Stomach (tissue), 9 donors: ENCODE measurements around the gene NDC80. TPM values are rescaled to one million over a fixed set of nuclear protein-coding genes. Genes with fewer than 3 reads are reported as not detected.

ENCODE experiments used
- DNase-seq, 2 donors: peaks; one replicate each; pipeline versions ENCODE4 v3.0.0 to v3.0.0-alpha.2; 2013 to 2019
- H3K27ac ChIP-seq, 5 donors: fragments of 200-600 bp in 4 of 5; sonication (generic) in 4 of 5; one replicate each; pipeline ENCODE4 v1.5.1; 2013 to 2019; ENCODE audit warnings: mild to moderate bottlenecking in 1 of 5, moderate library complexity in 1 of 5
- H3K27me3 ChIP-seq, 3 donors: fragments of 200-600 bp; sonication (generic); one replicate each; pipeline ENCODE4 v1.5.1; 2017 to 2019; ENCODE audit warnings: mixed run types in 1 of 3
- H3K36me3 ChIP-seq, 4 donors: fragments of 200-600 bp; sonication (generic); 1 replicate in 3 of 4; 2 replicates in 1 of 4; pipeline ENCODE4 v1.5.1; 2016 to 2019
- H3K4me1 ChIP-seq, 4 donors: fragments of 200-600 bp; sonication (generic); one replicate each; pipeline ENCODE4 v1.5.1; 2016 to 2019
- H3K4me3 ChIP-seq, 4 donors: fragments of 200-600 bp; sonication (generic) in 3 of 4; one replicate each; pipeline ENCODE4 v1.5.1; 2016 to 2019; ENCODE audit warnings: mild to moderate bottlenecking in 1 of 4
- H3K9me3 ChIP-seq, 4 donors: fragments of 200-600 bp; sonication (generic); one replicate each; pipeline ENCODE4 v1.5.1; 2016 to 2019
- CTCF ChIP-seq, 7 experiments: fragments of 450-650 bp in 4 of 7; fragments of 200-600 bp in 3 of 7; sonication (generic) in 3 of 7; IDR thresholded peaks; one replicate each; pipeline ENCODE4 v1.5.1; 2016 to 2019; ENCODE audit warnings: antibody characterized with exemption in 7 of 7, control low read depth in 2 of 7, mild to moderate bottlenecking in 1 of 7
- EP300 ChIP-seq: sonication (generic); formaldehyde crosslinking; IDR thresholded peaks from one replicate; pipeline ENCODE4 v1.6.1; 2017; ENCODE audit warnings: antibody characterized with exemption
- POLR2A ChIP-seq, 4 donors: fragments of 450-650 bp; IDR thresholded peaks; one replicate each; pipeline ENCODE4 v1.6.1; 2016; ENCODE audit warnings: antibody characterized with exemption in 4 of 4, control low read depth in 2 of 4, mild to moderate bottlenecking in 1 of 4, moderate library complexity in 1 of 4
- POLR2AphosphoS5 ChIP-seq, 3 donors: sonication (generic); formaldehyde crosslinking; IDR thresholded peaks; one replicate each; pipeline ENCODE4 v1.6.1; 2016; ENCODE audit warnings: antibody characterized with exemption in 3 of 3
- WGBS, 5 donors: extraction: QIAGEN DNeasy Blood & Tissue Kit in 3 of 5; methylation state at CpG; one replicate each; pipeline versions ENCODE4 v1.1.5 to v1.1.7; 2013 to 2018; 5-methylcytosine and 5-hydroxymethylcytosine counted together
- intact Hi-C: fragments of 100-400 bp; cut with DNase I; formaldehyde crosslinking; loops from one replicate; pipeline ENCODE4 v1.15.1; 2023; ENCODE audit warnings: low total_unique reads
- polyA plus RNA-seq, 3 donors: library from polyadenylated mRNA; stranded (reverse); fragments of 200-250 nt; gene quantifications; one replicate each; pipeline ENCODE4 v1.2.3, GENCODE V29; 2013
- total RNA-seq, 5 donors: library from RNA; depleted of rRNA; stranded (reverse); fragments of >200 nt; gene quantifications; one replicate each; pipeline versions ENCODE4 v1.1.0 to v1.2.3, GENCODE V29; 2014 to 2016
- donor health status: healthy with polysubstance abuse.
- donor health status: Bipolar disorder and iron deficiency.
- donor health status: healthy.

The NDC80 gene
- total and polyA plus RNA-seq, 8 donors, result 1.4 to 25.7 (median 3.3) TPM

GRCh38 chr18:2627821-2628276, 56.5 kb downstream of the NDC80 start:
- Histone ChIP-seq H3K27ac (no peak overlapping the region), H3K4me3 (no peak overlapping the region), H3K27me3 (no peaks in the 10 kb centered on the region), H3K4me1 (no peaks in the 10 kb centered on the region), H3K36me3 (no peaks in the 10 kb centered on the region), H3K9me3 (no peaks in the 10 kb centered on the region)
- TF ChIP-seq CTCF (IDR thresholded peaks at IDR 0.05) (no peak), POLR2AphosphoS5 (IDR thresholded peaks at IDR 0.05) (no peak), POLR2A (IDR thresholded peaks at IDR 0.05) (no peak), EP300 (no peak)
- WGBS, 5 donors, result 91 to 100% (median 95%) methylated on average over 1 of the region's 1 CpG
- DNase-seq, result no peak
- intact Hi-C loops, result no loop called here

- H3K9me3 ChIP-seq, result no peaks in the 10 kb centered on the region
- no peak for DNase-seq
- H3K4me1 ChIP-seq, result no peaks in the 10 kb centered on the region
- no peak overlapping the region for H3K4me3 ChIP-seq
- no peaks in the 10 kb centered on the region for H3K36me3 ChIP-seq
- intact Hi-C loops, result no loop called here
- no peak overlapping the region for H3K27ac ChIP-seq
- WGBS, 5 donors, result 49 to 95% (median 76%) methylated on average over 2 of the region's 2 CpGs
- no peak for TF ChIP-seq CTCF (IDR thresholded peaks at IDR 0.05)
- no peak for TF ChIP-seq POLR2A (IDR thresholded peaks at IDR 0.05)
- TF ChIP-seq EP300, result no peak
- no peak for TF ChIP-seq POLR2AphosphoS5 (IDR thresholded peaks at IDR 0.05)
- no peaks in the 10 kb centered on the region for H3K27me3 ChIP-seq
Observed at GRCh38 chr18:2629003-2629402, 57.6 kb downstream of the NDC80 start.

GRCh38 chr18:2635586-2635985, 64.2 kb downstream of the NDC80 start:
- no peaks in the 10 kb centered on the region for H3K9me3 ChIP-seq
- peaks cover 0 to 23% (median 10%) of the 10 kb centered on the region in 4 donors for H3K4me1 ChIP-seq
- whole genome bisulfite sequencing, 5 donors, result 19 to 45% (median 35%) methylated on average over 1 of the region's 1 CpG
- peak overlapping the region in 4 of 5 donors; percentile 75 to 90 (median 77) for H3K27ac ChIP-seq
- H3K36me3 ChIP-seq, result no peaks in the 10 kb centered on the region
- no peaks in the 10 kb centered on the region for H3K27me3 ChIP-seq
- TF ChIP-seq POLR2AphosphoS5 (IDR thresholded peaks at IDR 0.05) (no peak), POLR2A (IDR thresholded peaks at IDR 0.05) (no peak)
- no peak for DNase-seq
- intact Hi-C loops, result no loop called here
- no peak overlapping the region for H3K4me3 ChIP-seq

- intact Hi-C loops, result no loop called here
- Histone ChIP-seq H3K4me1 (peaks cover 0 to 25% (median 11%) of the 10 kb centered on the region in 4 donors), H3K36me3 (no peaks in the 10 kb centered on the region), H3K27ac (peak overlapping the region; percentile 75 to 90 (median 79)), H3K27me3 (no peaks in the 10 kb centered on the region), H3K9me3 (no peaks in the 10 kb centered on the region), H3K4me3 (no peak overlapping the region)
- 19 to 34% (median 33%) methylated on average over 9 of the region's 9 CpGs for WGBS, 5 donors
- TF ChIP-seq POLR2AphosphoS5 (IDR thresholded peaks at IDR 0.05), result no peak
- no peak for TF ChIP-seq EP300
- TF ChIP-seq CTCF (IDR thresholded peaks at IDR 0.05), result no peak
- no peak for TF ChIP-seq POLR2A (IDR thresholded peaks at IDR 0.05)
- peak in 1 of 2 donors; percentile 37 for DNase-seq
Observed at GRCh38 chr18:2636126-2636631, 64.8 kb downstream of the NDC80 start.

GRCh38 chr18:2641638-2642037, 70.3 kb downstream of the NDC80 start:
- 1 to 13% (median 8%) methylated on average over 2 of the region's 2 CpGs for WGBS, 5 donors
- intact Hi-C loops, result no loop called here
- peak overlapping the region in 3 of 5 donors; percentile 37 to 67 (median 54) for H3K27ac ChIP-seq
- H3K4me1 ChIP-seq, result peaks cover 0 to 21% (median 9%) of the 10 kb centered on the region in 4 donors
- no peak for TF ChIP-seq CTCF (IDR thresholded peaks at IDR 0.05)
- no peak for TF ChIP-seq POLR2AphosphoS5 (IDR thresholded peaks at IDR 0.05)
- TF ChIP-seq POLR2A (IDR thresholded peaks at IDR 0.05), result no peak
- no peak for TF ChIP-seq EP300
- H3K9me3 ChIP-seq, result no peaks in the 10 kb centered on the region
- H3K27me3 ChIP-seq, result no peaks in the 10 kb centered on the region
- no peaks in the 10 kb centered on the region for H3K36me3 ChIP-seq
- H3K4me3 ChIP-seq, result no peak overlapping the region
- peak in 1 of 2 donors; percentile 66 for DNase-seq
